ENCODE results near the gene OR4K2.
"Not testable (repeated sequence)": the region's sequence is repeated elsewhere in the genome, so short reads cannot be mapped to it uniquely, and the experiment has no call there.

The OR4K2 gene

GRCh38 chr14:19874842-19875241 lies at the start of gene OR4K2:
Gene OR4K2, plus strand, starts transcription at chr14:19875142. Its CDS starts 1,126 bp downstream, at chr14:19876268.
- no peak for DNase-seq (ENCODE audit: low spot score)

GRCh38 chr14:19827626-19828244 lies 47.2 kb upstream of the OR4K2 start:
- not testable (repeated sequence) for DNase-seq (ENCODE audit: low spot score)

GRCh38 chr14:19828314-19828713 lies 46.6 kb upstream of the OR4K2 start:
- DNase-seq (ENCODE audit: low spot score): no peak

- DNase-seq (ENCODE audit: low spot score): not testable (repeated sequence)
These were observed 40.6 kb upstream of the OR4K2 start for GRCh38 chr14:19834203-19834848.

GRCh38 chr14:19838433-19838832 lies 36.5 kb upstream of the OR4K2 start:
- DNase-seq (ENCODE audit: low spot score): no peak

- no peak for DNase-seq (ENCODE audit: low spot score)
These were observed 23.6 kb upstream of the OR4K2 start for GRCh38 chr14:19851365-19851764.

- DNase-seq (ENCODE audit: low spot score): not testable (repeated sequence)
These were observed 8.8 kb upstream of the OR4K2 start for GRCh38 chr14:19866061-19866669.

- DNase-seq (ENCODE audit: low spot score): no peak
These were observed 1.8 kb upstream of the OR4K2 start for GRCh38 chr14:19873178-19873577.

GRCh38 chr14:19878029-19878642 lies 3.2 kb downstream of the OR4K2 start:
- peak; percentile 13 for DNase-seq (ENCODE audit: low spot score)

GRCh38 chr14:19895282-19895681 lies 20.3 kb downstream of the OR4K2 start:
- DNase-seq (ENCODE audit: low spot score): no peak

- no peak for DNase-seq (ENCODE audit: low spot score)
These were observed 26.1 kb downstream of the OR4K2 start for GRCh38 chr14:19900999-19901398.

GRCh38 chr14:19902409-19902808 lies 27.5 kb downstream of the OR4K2 start:
- DNase-seq (ENCODE audit: low spot score): no peak

- no peak for DNase-seq (ENCODE audit: low spot score)
These were observed 31.7 kb downstream of the OR4K2 start for GRCh38 chr14:19906665-19907064.

- no peak for DNase-seq (ENCODE audit: low spot score)
These were observed 36.2 kb downstream of the OR4K2 start for GRCh38 chr14:19911114-19911513.

GRCh38 chr14:19917243-19917642 lies 42.3 kb downstream of the OR4K2 start:
- DNase-seq (ENCODE audit: low spot score): no peak

GRCh38 chr14:19917955-19918518 lies 43.1 kb downstream of the OR4K2 start:
- DNase-seq (ENCODE audit: low spot score): no peak

- no peak for DNase-seq (ENCODE audit: low spot score)
These were observed 43.8 kb downstream of the OR4K2 start for GRCh38 chr14:19918553-19919264.

- DNase-seq (ENCODE audit: low spot score): no peak
These were observed 45.2 kb downstream of the OR4K2 start, which contains the start of gene OR4K5 for GRCh38 chr14:19920021-19920657. Gene OR4K5, plus strand, starts transcription at chr14:19920607. Its CDS starts 0 bp downstream, at chr14:19920607.

GRCh38 chr14:19930617-19931016 lies 55.7 kb downstream of the OR4K2 start, which contains the start of gene OR4K1:
Gene OR4K1, plus strand, starts transcription at chr14:19930917. Its CDS starts 4,750 bp downstream, at chr14:19935667.
- DNase-seq (ENCODE audit: low spot score): no peak

All from globus pallidus (tissue), 1 donor.